AG08395 (cell line): ENCODE results near the gene DEAF1.

Experiments
- DNase-seq: peaks from one replicate; pipeline ENCODE4 v3.0.0; 2012; ENCODE audit warnings: mixed read lengths, low spot score

The DEAF1 gene

GRCh38 chr11:721741-722345 lies 26.8 kb upstream of the DEAF1 start:
- no peak for DNase-seq

- DNase-seq, result no peak
Observed at GRCh38 chr11:721247-721740, 26.3 kb upstream of the DEAF1 start.

GRCh38 chr11:720642-721246 lies 25.7 kb upstream of the DEAF1 start:
- no peak for DNase-seq

GRCh38 chr11:720017-720641 lies 25.1 kb upstream of the DEAF1 start:
- DNase-seq, result no peak

- DNase-seq, result no peak
Observed at GRCh38 chr11:719214-720016, 24.4 kb upstream of the DEAF1 start.

GRCh38 chr11:714436-714835 lies 19.4 kb upstream of the DEAF1 start:
- DNase-seq, result no peak

- DNase-seq, result no peak
Observed at GRCh38 chr11:709109-709997, 14.3 kb upstream of the DEAF1 start.

GRCh38 chr11:708511-708910 lies 13.5 kb upstream of the DEAF1 start:
- no peak for DNase-seq

- DNase-seq, result no peak
Observed at GRCh38 chr11:707817-708420, 12.9 kb upstream of the DEAF1 start.

GRCh38 chr11:706957-707816 lies 12.2 kb upstream of the DEAF1 start:
- peak; percentile 52 for DNase-seq

GRCh38 chr11:706439-706956 lies 11.5 kb upstream of the DEAF1 start:
- peak; percentile 64 for DNase-seq

GRCh38 chr11:705646-706438 lies 10.8 kb upstream of the DEAF1 start, which contains the start of gene EPS8L2:
Gene EPS8L2 (plus strand): TSS chr11:706231. CDS start chr11:709408, 3,177 bp downstream.
- DNase-seq, result no peak

GRCh38 chr11:704781-705645 lies 10.0 kb upstream of the DEAF1 start:
- DNase-seq, result no peak

- DNase-seq, result no peak
Observed at GRCh38 chr11:704228-704674, 9.2 kb upstream of the DEAF1 start.

- no peak for DNase-seq
Observed at GRCh38 chr11:703506-703905, 8.5 kb upstream of the DEAF1 start.

- no peak for DNase-seq
Observed at GRCh38 chr11:702462-703461, 7.7 kb upstream of the DEAF1 start.
